Gastroesophageal sphincter (tissue), 3 donors: Measurements from ENCODE around the gene GPX7.

Experiments
- CTCF ChIP-seq, 4 experiments: fragments of 200-600 bp in 2 of 4; fragments of 450-650 bp in 2 of 4; sonication (generic) in 1 of 4; IDR thresholded peaks; one replicate each; pipeline ENCODE4 v1.5.1; 2017 to 2019; ENCODE audit warnings: antibody characterized with exemption in 4 of 4, mild to moderate bottlenecking in 2 of 4, moderate library complexity in 2 of 4
- EP300 ChIP-seq: sonication (generic); formaldehyde crosslinking; IDR thresholded peaks from one replicate; pipeline ENCODE4 v1.6.1; 2017; ENCODE audit warnings: antibody characterized with exemption, mild to moderate bottlenecking
- POLR2A ChIP-seq, 2 donors: fragments of 450-650 bp; IDR thresholded peaks; one replicate each; pipeline ENCODE4 v1.6.1; 2017; ENCODE audit warnings: antibody characterized with exemption in 2 of 2, mild to moderate bottlenecking in 2 of 2, moderate library complexity in 1 of 2
- POLR2AphosphoS5 ChIP-seq: sonication (generic); formaldehyde crosslinking; IDR thresholded peaks from one replicate; pipeline ENCODE4 v1.6.1; 2017; ENCODE audit warnings: antibody characterized with exemption

DNA sequence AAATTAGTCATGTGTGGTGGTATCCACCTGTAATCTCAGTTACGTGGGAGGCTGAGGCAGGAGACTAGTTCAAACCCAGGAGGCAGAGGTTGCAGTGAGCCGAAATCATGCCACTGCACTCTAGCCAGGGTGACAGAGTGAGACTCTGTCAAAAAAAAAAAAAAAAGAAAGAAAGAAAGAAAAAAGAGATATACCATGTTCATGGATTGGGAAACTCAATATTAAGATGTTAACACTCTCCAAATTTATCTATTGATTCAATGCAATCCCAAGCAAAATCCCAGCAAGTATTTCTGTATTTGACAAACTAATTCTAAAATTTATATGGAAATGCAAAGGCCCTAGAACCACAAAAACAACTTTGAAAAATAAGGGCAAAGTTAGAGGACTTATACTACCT, 19.8 kb downstream of the GPX7 start:
- TF ChIP-seq CTCF (IDR thresholded peaks at IDR 0.05) (no peak), POLR2A (IDR thresholded peaks at IDR 0.05) (no peak), EP300 (no peak), POLR2AphosphoS5 (no peak)
